Pancreas (tissue), 10 donors: Measurements from ENCODE around the gene SERPINH1. TPM values are rescaled to one million over a fixed set of nuclear protein-coding genes. Genes with fewer than 3 reads are reported as not detected.

ENCODE experiments used
- ATAC-seq, 4 donors: fragments of 200-7000 bp; cut with Tn5 transposase; one replicate each; pipeline versions ENCODE4 v1.8.0 to v1.9.1; 2020; ENCODE audit warnings: mild to moderate bottlenecking in 4 of 4, moderate library complexity in 4 of 4
- DNase-seq, 6 donors: peaks; one replicate each; pipeline ENCODE4 v3.0.0-alpha.2; 2020
- FAIRE-seq: peaks from 2 replicates; lab custom pipeline; 2012; peaks lifted over from hg19 to GRCh38; lab: Jason Lieb, UNC
- H3K27ac ChIP-seq, 4 donors: fragments of 200-600 bp; sonication (generic); 1 replicate in 3 of 4; 2 replicates in 1 of 4; pipeline versions ENCODE4 v1.5.0 to v1.8.0; 2020
- H3K27me3 ChIP-seq, 4 donors: fragments of 200-600 bp; one replicate each; pipeline ENCODE4 v1.8.0; 2021
- H3K36me3 ChIP-seq, 3 donors: fragments of 200-600 bp; sonication (generic) in 1 of 3; one replicate each; pipeline versions ENCODE4 v1.5.0 to v1.8.0; 2020 to 2021
- H3K4me1 ChIP-seq, 3 donors: fragments of 200-600 bp; one replicate each; pipeline ENCODE4 v1.8.0; 2021
- H3K4me3 ChIP-seq, 4 donors: fragments of 200-600 bp; sonication (generic) in 2 of 4; one replicate each; pipeline versions ENCODE4 v1.5.0 to v1.8.0; 2020 to 2021
- H3K9me3 ChIP-seq, 4 donors: fragments of 200-600 bp; one replicate each; pipeline ENCODE4 v1.8.0; 2021
- CTCF ChIP-seq, 4 donors: fragments of 200-600 bp; sonication (generic) in 3 of 4; IDR thresholded peaks; one replicate each; pipeline versions ENCODE4 v1.5.0 to v1.8.0; 2021; ENCODE audit warnings: antibody characterized with exemption in 4 of 4
- WGBS, 2 donors: extraction: QIAGEN DNeasy Blood & Tissue Kit; methylation state at CpG; one replicate each; pipeline ENCODE4 v1.1.7; 2013; 5-methylcytosine and 5-hydroxymethylcytosine counted together
- intact Hi-C, 3 donors: fragments of 100-400 bp; cut with DNase I; formaldehyde crosslinking; loops; one replicate each; pipeline versions ENCODE4 v1.11.1 to v1.14.2; 2022
- polyA plus RNA-seq, 2 donors: library from polyadenylated mRNA; stranded (reverse); fragments of 200-250 nt; gene quantifications; one replicate each; pipeline ENCODE4 v1.2.3, GENCODE V29; 2013
- total RNA-seq, 6 donors: library from RNA; stranded (reverse); fragmentation: NEBNext Ultra II Directional in 4 of 6; extraction: Animal tissue kit (Norgen Biotek cat#: 25700) in 4 of 6; gene quantifications; one replicate each; pipeline versions ENCODE4 v1.2.1 to v1.2.4, GENCODE V29; 2021 to 2023
- donor health status: healthy with polysubstance abuse.
- donor health status: DM: no; HTN: no; CAD: no; lungs with moderate emphysema.
- donor health status: DM: no; HTN: no; CAD: no.
- donor health status: control.
- donor health status: control.
- donor health status: Bipolar disorder and iron deficiency.
- donor health status: DM: yes; HTN: yes; CAD: no.
- donor health status: DM: no; HTN: no; CAD: no.
- donor health status: DM: no; HTN: no; CAD: no.
- donor health status: DM: yes; HTN: yes; CAD: no.

Gene SERPINH1
- total and polyA plus RNA-seq, 8 donors = 9.3 to 87.7 (median 21.1) TPM

GRCh38 chr11:75568616-75569219, 6.7 kb downstream of the SERPINH1 start:
- FAIRE-seq (no peak), ATAC-seq (no peak), DNase-seq (no peak)
- Histone ChIP-seq H3K27ac (no peak overlapping the region), H3K9me3 (no peaks in the 10 kb centered on the region), H3K4me1 (peaks cover 0 to 4% (median 1%) of the 10 kb centered on the region in 3 donors), H3K36me3 (peaks cover 0 to 62% (median 24%) of the 10 kb centered on the region in 3 donors), H3K27me3 (no peaks in the 10 kb centered on the region), H3K4me3 (no peak overlapping the region)
- intact Hi-C loops = no loop called here
- no peak for TF ChIP-seq CTCF (IDR thresholded peaks at IDR 0.05)
- WGBS, 2 donors = 90 to 91% methylated on average over 14 of the region's 14 CpGs

- Histone ChIP-seq H3K27ac (no peak overlapping the region), H3K4me1 (no peaks in the 10 kb centered on the region), H3K36me3 (peaks cover 0 to 62% (median 24%) of the 10 kb centered on the region in 3 donors), H3K27me3 (no peaks in the 10 kb centered on the region), H3K4me3 (no peak overlapping the region), H3K9me3 (no peaks in the 10 kb centered on the region)
- ATAC-seq (no peak), FAIRE-seq (no peak), DNase-seq (peak in 1 of 6 donors; percentile 2)
- WGBS, 2 donors = 73 to 81% methylated on average over 8 to 9 of the region's 9 CpGs
- no peak for TF ChIP-seq CTCF (IDR thresholded peaks at IDR 0.05)
- intact Hi-C loops = no loop called here
Measured at GRCh38 chr11:75570559-75571139, 8.6 kb downstream of the SERPINH1 start.

DNA sequence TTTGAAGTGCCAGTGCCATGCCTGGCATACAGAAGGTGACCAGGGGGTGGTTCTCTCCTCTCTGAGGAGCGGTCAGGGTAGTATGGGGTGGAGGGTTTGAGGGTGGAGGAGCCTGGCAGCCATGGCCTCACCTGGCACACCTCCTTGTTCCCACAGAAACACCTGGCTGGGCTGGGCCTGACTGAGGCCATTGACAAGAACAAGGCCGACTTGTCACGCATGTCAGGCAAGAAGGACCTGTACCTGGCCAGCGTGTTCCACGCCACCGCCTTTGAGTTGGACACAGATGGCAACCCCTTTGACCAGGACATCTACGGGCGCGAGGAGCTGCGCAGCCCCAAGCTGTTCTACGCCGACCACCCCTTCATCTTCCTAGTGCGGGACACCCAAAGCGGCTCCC, 9.6 kb downstream of the SERPINH1 start:
- DNase-seq (peak in 1 of 6 donors; percentile 2), ATAC-seq (no peak), FAIRE-seq (no peak)
- intact Hi-C loops = no loop called here
- no peaks in the 10 kb centered on the region for H3K4me1 ChIP-seq
- 84 to 86% methylated on average over 14 of the region's 14 CpGs for WGBS, 2 donors
- peaks cover 0 to 61% (median 23%) of the 10 kb centered on the region in 3 donors for H3K36me3 ChIP-seq
- no peak for TF ChIP-seq CTCF (IDR thresholded peaks at IDR 0.05)
- no peak overlapping the region for H3K4me3 ChIP-seq
- no peaks in the 10 kb centered on the region for H3K27me3 ChIP-seq
- no peak overlapping the region for H3K27ac ChIP-seq
- no peaks in the 10 kb centered on the region for H3K9me3 ChIP-seq

DNA sequence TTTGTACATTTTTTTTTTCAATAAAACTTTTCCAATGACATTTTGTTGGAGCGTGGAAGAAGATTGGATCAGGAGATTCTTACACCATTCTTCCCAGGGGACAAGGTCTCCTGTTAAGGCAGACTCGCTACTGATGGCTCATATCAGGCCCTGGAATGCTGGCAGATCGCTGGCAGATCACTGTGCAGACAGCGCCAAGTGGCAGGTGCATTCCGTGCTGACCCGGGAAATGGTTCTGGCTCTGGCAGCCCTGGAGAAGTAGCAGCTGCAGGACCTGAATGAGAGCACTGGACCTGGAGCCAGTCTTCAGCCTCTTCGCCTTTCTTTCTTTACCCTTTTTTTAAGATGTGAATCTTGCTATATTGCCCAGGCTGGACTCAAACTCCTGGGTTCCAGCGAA, 10.7 kb downstream of the SERPINH1 start:
- Histone ChIP-seq H3K36me3 (peaks cover 0 to 50% (median 22%) of the 10 kb centered on the region in 3 donors), H3K27ac (no peak overlapping the region), H3K4me3 (no peak overlapping the region), H3K9me3 (no peaks in the 10 kb centered on the region), H3K27me3 (no peaks in the 10 kb centered on the region), H3K4me1 (no peaks in the 10 kb centered on the region)
- no peak for FAIRE-seq
- WGBS, 2 donors = 61 to 63% methylated on average over 8 of the region's 8 CpGs
- ATAC-seq = no peak
- no peak for TF ChIP-seq CTCF (IDR thresholded peaks at IDR 0.05)
- intact Hi-C loops = no loop called here
- no peak for DNase-seq
